ENCODE measurements around the gene FAM114A1.

- TF ChIP-seq CTCF (IDR thresholded peaks at IDR 0.05): peak; percentile 31 to 49 (median 43)
- TF ChIP-seq POLR2A (IDR thresholded peaks at IDR 0.05): no peak
These were observed 35.1 kb downstream of the FAM114A1 start for GRCh38 chr4:38902695-38903094.

Measured in right lobe of liver (tissue), 4 donors.